HepG2 (cell line): Measurements from ENCODE around the gene LUC7L2. TPM values are rescaled to one million over a fixed set of nuclear protein-coding genes. Genes with fewer than 3 reads are reported as not detected.

Source experiments
- ATAC-seq: fragments of 200-7000 bp; cut with Tn5 transposase; 3 replicates; pipeline ENCODE4 v1.9.1; 2020; ENCODE audit warnings: mild to moderate bottlenecking, moderate library complexity
- BruUV-seq: library from RNA; stranded (reverse); fragments of 400-500 nt; replicated peaks from 2 replicates; lab custom pipeline; 2021; lab: Mats Ljungman, UMichigan
- CTCF ChIA-PET: fragments of 300-600 bp; formaldehyde crosslinking; extraction: SDS; loops from one replicate; lab custom pipeline; 2021; ENCODE audit warnings: low total read pairs, inconsistent platforms, low intra/inter-chr PET ratio; lab: Yijun Ruan, JAX
- POLR2A ChIA-PET: fragments of 350-600 bp; sonication (Branson Sonifier 250); formaldehyde crosslinking; loops from one replicate; lab custom pipeline; 2020; ENCODE audit warnings: antibody characterized with exemption, inconsistent platforms; lab: Yijun Ruan, JAX
- DNase-seq: peaks from one replicate; pipeline ENCODE4 v3.0.0-alpha.2; 2015; ENCODE audit warnings: low spot score
- FAIRE-seq: peaks from 3 replicates; lab custom pipeline; 2011; peaks lifted over from hg19 to GRCh38; lab: Jason Lieb, UNC
- H2AFZ ChIP-seq: one replicate; pipeline ENCODE4 v1.6.1; 2011; ENCODE audit warnings: low read length, inconsistent platforms
- H3K27ac ChIP-seq: fragments of 300-600 bp; 3 replicates; pipeline ENCODE4 v1.8.0; 2011; ENCODE audit warnings: mixed run types, mild to moderate bottlenecking, mixed read lengths, low read length, inconsistent platforms; ENCODE audit not compliant: insufficient read depth; ENCODE audit errors: extremely low read length
- H3K27me3 ChIP-seq, 2 experiments: fragments of 200-600 bp in 1 of 2; 2 replicates in 1 of 2; 3 replicates in 1 of 2; pipeline versions ENCODE4 v1.6.0 to v1.8.0; 2011; ENCODE audit warnings: low read length in 2 of 2, mild to moderate bottlenecking in 2 of 2, moderate library complexity in 2 of 2, inconsistent platforms in 1 of 2; ENCODE audit not compliant: insufficient read depth in 2 of 2, control insufficient read depth in 1 of 2
- H3K36me3 ChIP-seq, 2 experiments: fragments of 200-600 bp in 1 of 2; replicated peaks in 1 of 2; 2 replicates in 1 of 2; 3 replicates in 1 of 2; pipeline versions ENCODE4 v1.5.1 to v1.8.0; 2011; ENCODE audit warnings: low read length in 2 of 2, inconsistent platforms in 1 of 2; ENCODE audit not compliant: insufficient read depth in 2 of 2, control insufficient read depth in 1 of 2
- H3K4me1 ChIP-seq: 2 replicates; pipeline ENCODE4 v1.5.1; 2012; ENCODE audit warnings: low read length, inconsistent platforms; ENCODE audit not compliant: insufficient read depth
- H3K4me2 ChIP-seq: 2 replicates; pipeline ENCODE4 v1.6.0; 2011; ENCODE audit warnings: low read depth, low read length, inconsistent platforms
- H3K4me3 ChIP-seq, 3 experiments: fragments of 200-600 bp in 1 of 3; sonication (generic), shearing (Covaris generic) in 1 of 3; replicated peaks in 1 of 3; 2 replicates each; pipeline ENCODE4 v1.5.1; 2011 to 2016; ENCODE audit warnings: low read length in 3 of 3, inconsistent platforms in 2 of 3, low read depth in 2 of 3, mild to moderate bottlenecking in 2 of 3, control low read depth in 1 of 3, mixed read lengths in 1 of 3; ENCODE audit not compliant: insufficient read depth in 1 of 3
- H3K79me2 ChIP-seq: one replicate; pipeline ENCODE4 v1.6.1; 2011; ENCODE audit warnings: low read length, inconsistent platforms; ENCODE audit not compliant: insufficient read depth
- H3K9ac ChIP-seq: 2 replicates; pipeline ENCODE4 v1.6.0; 2011; ENCODE audit warnings: mild to moderate bottlenecking, low read depth, low read length, inconsistent platforms; ENCODE audit not compliant: insufficient read depth
- H3K9me3 ChIP-seq: 2 replicates; pipeline ENCODE4 v1.5.1; 2012; ENCODE audit warnings: mild to moderate bottlenecking, low read length
- H4K20me1 ChIP-seq: 2 replicates; pipeline ENCODE4 v1.6.0; 2011; ENCODE audit warnings: inconsistent platforms, mild to moderate bottlenecking, low read length, moderate library complexity; ENCODE audit not compliant: insufficient read depth
- AHR ChIP-seq: IDR thresholded peaks from 2 replicates; pipeline ENCODE4 v1.6.1; 2018; ENCODE audit warnings: missing genetic modification reagents, missing compliant biosample characterization
- MAFF ChIP-seq: IDR thresholded peaks from 2 replicates; pipeline ENCODE4 v1.6.1; 2011; ENCODE audit warnings: low read depth, low read length, improper control_type of control experiment
- MAFK ChIP-seq, 2 experiments: IDR thresholded peaks in 1 of 2; conservative IDR thresholded peaks in 1 of 2; 2 replicates each; pipeline ENCODE4 v1.6.1; 2011; ENCODE audit warnings: improper control_type of control experiment in 2 of 2, low read length in 2 of 2
- PAXIP1 ChIP-seq: sonication (generic); formaldehyde crosslinking; conservative IDR thresholded peaks from 2 replicates; pipeline ENCODE4 v1.4.0; 2020; ENCODE audit warnings: mild to moderate bottlenecking, missing genetic modification reagents, moderate library complexity
- ZBTB1 ChIP-seq: sonication (generic); formaldehyde crosslinking; IDR thresholded peaks from 2 replicates; pipeline ENCODE4 v1.4.0; 2020; ENCODE audit warnings: missing genetic modification reagents, borderline replicate concordance
- ZNF543 ChIP-seq: sonication (generic); formaldehyde crosslinking; IDR thresholded peaks from 2 replicates; pipeline ENCODE4 v1.4.0; 2020; ENCODE audit warnings: mild to moderate bottlenecking, missing genetic modification reagents
- ZSCAN29 ChIP-seq: sonication (generic); formaldehyde crosslinking; conservative IDR thresholded peaks from 2 replicates; pipeline ENCODE4 v1.4.0; 2020; ENCODE audit warnings: mild to moderate bottlenecking, missing genetic modification reagents
- WGBS: methylation state at CpG from one replicate; pipeline ENCODE4 v1.1.6; 2017; ENCODE audit warnings: low lambda C conversion rate; 5-methylcytosine and 5-hydroxymethylcytosine counted together
- in situ Hi-C: cut with HindIII; loops from 2 replicates; pipeline ENCODE4 v1.10.0; 2017; ENCODE audit warnings: low pct_unique_long_range_greater_than_20kb; ENCODE audit not compliant: extremely low pct_ligation_motif_present
- intact Hi-C: fragments of 100-400 bp; cut with micrococcal nuclease; formaldehyde crosslinking; loops from one replicate; pipeline ENCODE4 v1.10.0; 2022; ENCODE audit not compliant: unreplicated experiment
- polyA plus RNA-seq, 8 experiments: library from polyadenylated mRNA; depleted of rRNA in 3 of 8; stranded (reverse) in 7 of 8; unstranded in 1 of 8; fragments of >200 nt; fragmentation: Illumina TruSeq in 4 of 8; extraction: Trizol in 4 of 8; gene quantifications; 2 replicates each; pipeline versions ENCODE4 v1.2.1 to v1.2.3, GENCODE V29; 2011 to 2016; ENCODE audit warnings: low read depth in 4 of 8, missing spikeins in 1 of 8, mixed read lengths in 1 of 8; ENCODE audit not compliant: insufficient read depth in 1 of 8
- total RNA-seq, 5 experiments: library from RNA; depleted of rRNA; stranded (reverse); fragments of >200 nt; fragmentation: Illumina TruSeq; extraction: Trizol; gene quantifications; 2 replicates each; pipeline ENCODE4 v1.2.3, GENCODE V29; 2016; ENCODE audit warnings: low read depth in 1 of 5
- TF ChIP-seq, protein P1 (sequence below): IDR thresholded peaks from 2 replicates; pipeline ENCODE4 v1.6.1; 2012; ENCODE audit warnings: low read depth, low read length, improper control_type of control experiment

The LUC7L2 gene
- total and polyA plus RNA-seq, 2 of the 13 experiments (the other 11 are each of a cell fraction or from before 2014, with no cell fraction given), result 17.9 to 50.7 TPM

DNA sequence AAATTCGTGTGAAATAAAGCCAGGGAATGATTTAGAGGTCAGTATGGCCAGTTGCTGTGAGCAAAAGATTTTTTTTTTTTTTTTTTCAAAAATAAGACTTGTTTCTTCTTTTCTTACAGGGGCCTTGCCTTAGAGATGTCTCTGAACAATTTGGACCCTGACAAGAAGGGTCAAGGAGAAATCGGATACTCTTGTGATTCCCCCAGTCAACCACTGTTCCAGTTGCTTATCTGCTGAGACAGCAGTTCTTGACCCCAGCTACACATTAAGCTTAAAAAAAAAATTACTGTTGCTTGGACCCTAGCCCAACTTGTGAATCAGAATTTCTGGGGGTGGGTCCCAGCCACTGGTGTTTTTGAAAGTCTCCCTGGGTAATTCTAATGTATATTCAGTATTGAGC lies 30.6 kb upstream of the LUC7L2 start:
- Histone ChIP-seq H3K4me1 (peaks cover 5% of the 10 kb centered on the region; the same call in 1 of the 2 replicates), H3K27me3 (no peaks in the 10 kb centered on the region), H3K9ac (no peak overlapping the region), H3K27ac (no peak overlapping the region), H4K20me1 (no peaks in the 10 kb centered on the region), H3K4me2 (no peak overlapping the region), H3K4me3 (no peak overlapping the region), H3K36me3 (no peaks in the 10 kb centered on the region), H2AFZ (no peak overlapping the region), H3K9me3 (no peaks in the 10 kb centered on the region), H3K79me2 (no peaks in the 10 kb centered on the region)
- ChIA-PET POLR2A (interaction anchor here (0.7 kb wide), 1 partner anchor 195 kb away, joined by 4 read pairs; a partner anchor contains a TSS), CTCF (no interaction called here)
- intact Hi-C loops, result no loop called here
- FAIRE-seq (no peak), DNase-seq (no peak), ATAC-seq (no peak)
- TF ChIP-seq MAFF (peak; percentile 92), MAFK (conservative IDR thresholded peaks at IDR 0.05 in 1 of 2, IDR thresholded peaks at IDR 0.05 in 1 of 2; ENCODE audit: low read length in 2 of 2) (peak; percentile 90 to 95), ZBTB1 (CRISPR knock-in tag) (no peak), ZSCAN29 (CRISPR knock-in tag) (no peak)
- 17% methylated on average over 2 of the region's 2 CpGs for WGBS
- in situ Hi-C loops, result no loop called here
- no TSS peak for BruUV-seq

DNA sequence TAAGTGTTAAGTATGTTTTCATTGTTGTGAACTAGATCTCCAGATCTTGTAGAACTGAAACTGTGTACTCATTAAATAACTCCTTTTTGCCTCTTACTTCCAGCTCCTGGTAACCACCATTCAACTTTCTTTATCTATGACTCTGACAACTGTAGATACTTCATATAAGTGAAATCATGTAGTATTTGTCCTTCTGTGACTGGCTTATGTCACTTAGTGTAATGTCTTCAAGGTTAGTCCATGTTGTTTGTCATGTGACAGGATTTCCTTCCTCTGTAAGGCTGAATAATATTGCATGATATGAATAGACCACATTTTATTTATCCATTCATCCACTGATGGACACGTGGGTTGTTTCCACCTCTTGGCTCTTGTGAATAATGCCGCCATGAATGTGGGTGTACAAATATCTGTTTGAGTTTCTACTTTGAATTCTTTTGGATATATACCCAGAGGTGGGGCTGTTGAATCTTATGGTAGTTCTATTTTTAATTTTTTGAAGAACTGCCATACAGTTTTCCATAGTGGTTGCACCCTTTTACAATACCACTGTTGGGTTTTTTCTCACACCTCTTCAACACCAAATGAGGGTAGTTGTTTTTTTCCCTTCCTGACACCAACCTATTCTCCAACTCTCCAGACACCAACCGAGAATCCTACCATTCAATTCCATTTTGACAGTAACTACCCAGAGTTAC lies 29.2 kb upstream of the LUC7L2 start:
- BruUV-seq, result no TSS peak
- POLR2A ChIA-PET, result interaction anchor here (1.3 kb wide), 1 partner anchor 10 kb away, joined by 3 read pairs; no protein-coding TSS in a partner anchor
- no peak overlapping the region for H3K4me2 ChIP-seq
- FAIRE-seq (no peak), DNase-seq (no peak), ATAC-seq (no peak)
- H3K79me2 ChIP-seq, result no peaks in the 10 kb centered on the region
- H3K4me3 ChIP-seq, result no peak overlapping the region
- CTCF ChIA-PET, result no interaction called here
- H4K20me1 ChIP-seq, result no peaks in the 10 kb centered on the region
- intact Hi-C loops (loop anchor here (10.0 kb wide), 1 partner anchor 96 kb away; the partner anchor contains the start of gene UBN2), in situ Hi-C loops (no loop called here)
- H3K4me1 ChIP-seq, result peaks cover 5% of the 10 kb centered on the region; the same call in 1 of the 2 replicates
- no peak overlapping the region for H3K9ac ChIP-seq
- no peaks in the 10 kb centered on the region for H3K27me3 ChIP-seq
- H3K36me3 ChIP-seq, result no peaks in the 10 kb centered on the region
- no peak overlapping the region for H2AFZ ChIP-seq
- no peaks in the 10 kb centered on the region for H3K9me3 ChIP-seq
- TF ChIP-seq, protein P1, sequence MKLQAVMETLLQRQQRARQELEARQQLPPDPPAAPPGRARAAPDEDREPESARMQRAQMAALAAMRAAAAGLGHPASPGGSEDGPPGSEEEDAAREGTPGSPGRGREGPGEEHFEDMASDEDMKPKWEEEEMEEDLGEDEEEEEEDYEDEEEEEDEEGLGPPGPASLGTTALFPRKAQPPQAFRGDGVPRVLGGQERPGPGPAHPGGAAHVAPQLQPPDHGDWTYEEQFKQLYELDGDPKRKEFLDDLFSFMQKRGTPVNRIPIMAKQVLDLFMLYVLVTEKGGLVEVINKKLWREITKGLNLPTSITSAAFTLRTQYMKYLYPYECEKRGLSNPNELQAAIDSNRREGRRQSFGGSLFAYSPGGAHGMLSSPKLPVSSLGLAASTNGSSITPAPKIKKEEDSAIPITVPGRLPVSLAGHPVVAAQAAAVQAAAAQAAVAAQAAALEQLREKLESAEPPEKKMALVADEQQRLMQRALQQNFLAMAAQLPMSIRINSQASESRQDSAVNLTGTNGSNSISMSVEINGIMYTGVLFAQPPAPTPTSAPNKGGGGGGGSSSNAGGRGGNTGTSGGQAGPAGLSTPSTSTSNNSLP, result no peak
- no peak for TF ChIP-seq PAXIP1
- no peak for TF ChIP-seq ZNF543 (CRISPR knock-in tag)
- TF ChIP-seq AHR (CRISPR knock-in tag), result no peak
- WGBS, result 82% methylated on average over 3 of the region's 3 CpGs
- no peak overlapping the region for H3K27ac ChIP-seq
